GM23248 (cell line): Measurements from ENCODE around the gene ANKFN1. TPM values are rescaled to one million over a fixed set of nuclear protein-coding genes. Genes with fewer than 3 reads are reported as not detected.

Experiments
- DNase-seq: peaks from one replicate; pipeline ENCODE4 v3.0.0-alpha.2; 2015
- H2AFZ ChIP-seq: fragments of 200-600 bp; sonication (generic); 2 replicates; pipeline ENCODE4 v1.6.1; 2016; ENCODE audit warnings: antibody characterized with exemption
- H3F3A ChIP-seq: fragments of 200-600 bp; sonication (generic); 2 replicates; pipeline ENCODE4 v1.6.1; 2016; ENCODE audit warnings: mild to moderate bottlenecking, antibody characterized with exemption, mixed run types; ENCODE audit not compliant: insufficient read depth
- H3K27ac ChIP-seq: fragments of 200-600 bp; sonication (generic); 2 replicates; pipeline ENCODE4 v1.5.1; 2016; ENCODE audit warnings: mild to moderate bottlenecking
- H3K27me3 ChIP-seq: fragments of 200-600 bp; sonication (generic); replicated peaks from 2 replicates; pipeline ENCODE4 v1.6.1; 2016; ENCODE audit warnings: mild to moderate bottlenecking; ENCODE audit not compliant: insufficient read depth
- H3K36me3 ChIP-seq: fragments of 200-600 bp; sonication (generic); 2 replicates; pipeline ENCODE4 v1.6.1; 2016; ENCODE audit warnings: low read depth, mild to moderate bottlenecking
- H3K4me1 ChIP-seq: fragments of 200-600 bp; sonication (generic); 2 replicates; pipeline ENCODE4 v1.6.1; 2016; ENCODE audit warnings: mild to moderate bottlenecking; ENCODE audit not compliant: insufficient read depth
- H3K4me2 ChIP-seq: fragments of 200-600 bp; sonication (generic); one replicate; pipeline ENCODE4 v1.6.1; 2016; ENCODE audit warnings: mild to moderate bottlenecking; ENCODE audit not compliant: unreplicated experiment
- H3K4me3 ChIP-seq: fragments of 200-600 bp; sonication (generic); 2 replicates; pipeline ENCODE4 v1.5.1; 2016; ENCODE audit warnings: mild to moderate bottlenecking
- H3K79me2 ChIP-seq: fragments of 200-600 bp; sonication (generic); 2 replicates; pipeline ENCODE4 v1.6.1; 2016; ENCODE audit warnings: mild to moderate bottlenecking; ENCODE audit not compliant: insufficient read depth
- H3K9ac ChIP-seq: fragments of 200-600 bp; sonication (generic); 2 replicates; pipeline ENCODE4 v1.6.1; 2016; ENCODE audit warnings: mild to moderate bottlenecking
- H3K9me2 ChIP-seq: fragments of 200-600 bp; sonication (generic); 2 replicates; pipeline ENCODE4 v1.6.1; 2016; ENCODE audit warnings: mixed run types, mild to moderate bottlenecking, moderate library complexity; ENCODE audit not compliant: insufficient read depth
- H3K9me3 ChIP-seq: fragments of 200-600 bp; sonication (generic); one replicate; pipeline ENCODE4 v1.6.1; 2017; ENCODE audit warnings: low read depth
- H4K20me1 ChIP-seq: fragments of 200-600 bp; sonication (generic); 2 replicates; pipeline ENCODE4 v1.6.0; 2016; ENCODE audit not compliant: insufficient read depth
- EZH2 ChIP-seq: fragments of 200-600 bp; sonication (generic); IDR thresholded peaks from 2 replicates; pipeline ENCODE4 v1.6.1; 2018; ENCODE audit warnings: antibody characterized with exemption, mild to moderate bottlenecking; ENCODE audit not compliant: insufficient read depth, poor library complexity, severe bottlenecking
- EZH2phosphoT487 ChIP-seq: fragments of 200-600 bp; sonication (generic); IDR thresholded peaks from 2 replicates; pipeline ENCODE4 v1.6.1; 2018; ENCODE audit warnings: antibody characterized with exemption, moderate library complexity, mild to moderate bottlenecking, low read depth; ENCODE audit not compliant: insufficient read depth
- WGBS, 2 experiments: methylation state at CpG; one replicate each; pipeline ENCODE4 v1.1.6; 2015 to 2017; ENCODE audit warnings: low lambda C conversion rate in 2 of 2, low coverage in 1 of 2; ENCODE audit errors: missing lambda C conversion rate in 2 of 2; 5-methylcytosine and 5-hydroxymethylcytosine counted together
- in situ Hi-C: fragments of 300-500 bp; cut with MboI; formaldehyde crosslinking; loops from 2 replicates; pipeline ENCODE4 v1.15.0; 2020
- polyA plus RNA-seq: library from polyadenylated mRNA; unstranded; fragments of >200 nt; fragmentation: Nextera tagmentation; extraction: Ambion mirVana; gene quantifications from 2 replicates; pipeline ENCODE4 v1.2.1, GENCODE V29; 2016
- total RNA-seq: library from RNA; depleted of rRNA; stranded (reverse); fragments of >200 nt; shearing (Covaris generic); gene quantifications from 2 replicates; pipeline ENCODE4 v1.2.3, GENCODE V29; 2014

The ANKFN1 gene
- total and polyA plus RNA-seq, 2 experiments from 2014 or later, result 0.54 to 0.64 TPM

GRCh38 chr17:56142325-56142724 lies 10.9 kb upstream of the ANKFN1 start:
- H3F3A ChIP-seq, result peaks cover 22% of the 10 kb centered on the region
- no peaks in the 10 kb centered on the region for H3K36me3 ChIP-seq
- H2AFZ ChIP-seq, result no peak overlapping the region
- H3K27ac ChIP-seq, result peak overlapping the region; percentile 73
- H3K27me3 ChIP-seq, result no peaks in the 10 kb centered on the region
- no peaks in the 10 kb centered on the region for H3K9me2 ChIP-seq
- H3K4me1 ChIP-seq, result peaks cover 33% of the 10 kb centered on the region
- H3K79me2 ChIP-seq, result no peaks in the 10 kb centered on the region
- H3K4me2 ChIP-seq, result peak overlapping the region; percentile 55
- H4K20me1 ChIP-seq, result no peaks in the 10 kb centered on the region
- in situ Hi-C loops, result no loop called here
- DNase-seq, result peak; percentile 94
- H3K4me3 ChIP-seq, result no peak overlapping the region
- H3K9me3 ChIP-seq, result no peaks in the 10 kb centered on the region
- H3K9ac ChIP-seq, result no peak overlapping the region
- TF ChIP-seq EZH2phosphoT487 (no peak), EZH2 (no peak)
- WGBS, 2 experiments, result 0 to 4% methylated on average over 1 of the region's 1 CpG

GRCh38 chr17:56142781-56143180 lies 10.5 kb upstream of the ANKFN1 start:
- no peaks in the 10 kb centered on the region for H3K27me3 ChIP-seq
- peaks cover 22% of the 10 kb centered on the region for H3F3A ChIP-seq
- no peaks in the 10 kb centered on the region for H3K79me2 ChIP-seq
- WGBS, 2 experiments, result 79 to 87% methylated on average over 4 of the region's 4 CpGs
- no peaks in the 10 kb centered on the region for H4K20me1 ChIP-seq
- no peak overlapping the region for H3K9ac ChIP-seq
- in situ Hi-C loops, result no loop called here
- H3K36me3 ChIP-seq, result no peaks in the 10 kb centered on the region
- no peak for DNase-seq
- H2AFZ ChIP-seq, result no peak overlapping the region
- peak overlapping the region; percentile 46 for H3K27ac ChIP-seq
- peaks cover 33% of the 10 kb centered on the region for H3K4me1 ChIP-seq
- peak overlapping the region; percentile 35 for H3K4me2 ChIP-seq
- TF ChIP-seq EZH2phosphoT487 (no peak), EZH2 (no peak)
- no peaks in the 10 kb centered on the region for H3K9me3 ChIP-seq
- H3K9me2 ChIP-seq, result no peaks in the 10 kb centered on the region
- no peak overlapping the region for H3K4me3 ChIP-seq

GRCh38 chr17:56144223-56144622 lies 9.1 kb upstream of the ANKFN1 start:
- Histone ChIP-seq H2AFZ (no peak overlapping the region), H3K4me3 (no peak overlapping the region), H4K20me1 (no peaks in the 10 kb centered on the region), H3K27ac (no peak overlapping the region), H3K9me2 (no peaks in the 10 kb centered on the region), H3K4me2 (no peak overlapping the region), H3K4me1 (peaks cover 33% of the 10 kb centered on the region), H3F3A (peaks cover 22% of the 10 kb centered on the region), H3K36me3 (no peaks in the 10 kb centered on the region), H3K79me2 (no peaks in the 10 kb centered on the region), H3K9me3 (no peaks in the 10 kb centered on the region), H3K9ac (no peak overlapping the region), H3K27me3 (no peaks in the 10 kb centered on the region)
- in situ Hi-C loops, result no loop called here
- TF ChIP-seq EZH2 (no peak), EZH2phosphoT487 (no peak)
- WGBS, 2 experiments, result 60 to 71% methylated on average over 3 of the region's 3 CpGs
- DNase-seq, result no peak

GRCh38 chr17:56146534-56146933 lies 6.7 kb upstream of the ANKFN1 start:
- Histone ChIP-seq H3K9me3 (no peaks in the 10 kb centered on the region), H3K9ac (no peak overlapping the region), H3K4me3 (no peak overlapping the region), H2AFZ (no peak overlapping the region), H3K4me2 (no peak overlapping the region), H3K4me1 (peaks cover 29% of the 10 kb centered on the region), H3F3A (peaks cover 28% of the 10 kb centered on the region), H3K27ac (no peak overlapping the region), H3K9me2 (no peaks in the 10 kb centered on the region), H4K20me1 (no peaks in the 10 kb centered on the region), H3K36me3 (no peaks in the 10 kb centered on the region), H3K27me3 (no peaks in the 10 kb centered on the region), H3K79me2 (no peaks in the 10 kb centered on the region)
- DNase-seq, result no peak
- TF ChIP-seq EZH2 (no peak), EZH2phosphoT487 (no peak)
- 14 to 32% methylated on average over 1 of the region's 1 CpG for WGBS, 2 experiments
- in situ Hi-C loops, result no loop called here

- Histone ChIP-seq H4K20me1 (no peaks in the 10 kb centered on the region), H3K4me1 (peaks cover 13% of the 10 kb centered on the region), H3K9me3 (no peaks in the 10 kb centered on the region), H3K27me3 (no peaks in the 10 kb centered on the region), H3K79me2 (no peaks in the 10 kb centered on the region), H3K36me3 (no peaks in the 10 kb centered on the region), H3K9ac (no peak overlapping the region), H3K27ac (no peak overlapping the region), H3K9me2 (no peaks in the 10 kb centered on the region), H3F3A (peaks cover 17% of the 10 kb centered on the region; the same call in 1 of the 2 replicates), H2AFZ (no peak overlapping the region), H3K4me3 (no peak overlapping the region), H3K4me2 (no peak overlapping the region)
- in situ Hi-C loops, result no loop called here
- DNase-seq, result no peak
- 58 to 69% methylated on average over 2 of the region's 2 CpGs for WGBS, 2 experiments
- TF ChIP-seq EZH2phosphoT487 (no peak), EZH2 (no peak)
These were observed 4.9 kb upstream of the ANKFN1 start for GRCh38 chr17:56148333-56148732.
